Activated naive CD4-positive, alpha-beta T cell treated with anti-CD3 and anti-CD28 coated beads for 36 hours (primary cell): Measurements from ENCODE around the gene SEBOX. TPM values are rescaled to one million over a fixed set of nuclear protein-coding genes. Genes with fewer than 3 reads are reported as not detected.
A peak's percentile ranks its signal among the peaks of the same experiment; 100 is the strongest.

Experiments used
- CTCF ChIA-PET: fragments of 350-600 bp; sonication (Branson Sonifier 250); formaldehyde crosslinking; loops from one replicate; lab custom pipeline; 2021; ENCODE audit warnings: antibody characterized with exemption; lab: Charles Lee
- DNase-seq: peaks from one replicate; pipeline ENCODE4 v3.0.0-alpha.2; 2020
- H3K27ac Mint-ChIP-seq: one replicate; pipeline ENCODE4 v1.8.0; 2021; ENCODE audit warnings: mild to moderate bottlenecking, mixed read lengths
- H3K27me3 Mint-ChIP-seq: one replicate; pipeline ENCODE4 v1.8.0; 2021; ENCODE audit warnings: low read depth, mixed read lengths
- H3K36me3 Mint-ChIP-seq: one replicate; pipeline ENCODE4 v1.8.0; 2021; ENCODE audit warnings: low read depth, mixed read lengths
- H3K4me1 Mint-ChIP-seq: one replicate; pipeline ENCODE4 v1.8.0; 2021; ENCODE audit warnings: low read depth, mixed read lengths
- H3K4me3 Mint-ChIP-seq: one replicate; pipeline ENCODE4 v1.8.0; 2021; ENCODE audit warnings: mild to moderate bottlenecking, moderate library complexity, mixed read lengths
- H3K9me3 Mint-ChIP-seq: one replicate; pipeline ENCODE4 v1.8.0; 2021; ENCODE audit warnings: mixed read lengths
- intact Hi-C: fragments of 100-400 bp; cut with micrococcal nuclease; formaldehyde crosslinking; loops from one replicate; pipeline ENCODE4 v1.15.1; 2023
- total RNA-seq, 2 experiments: library from RNA; stranded (reverse); gene quantifications; one replicate each; pipeline ENCODE4 v1.2.3, GENCODE V29; 2021

The SEBOX gene
- total RNA-seq, 2 experiments from 2014 or later: not detected

- no peak for DNase-seq
- Mint-ChIP-seq H3K4me3 (no peak overlapping the region), H3K27me3 (no peaks in the 10 kb centered on the region), H3K9me3 (no peaks in the 10 kb centered on the region), H3K4me1 (peaks cover 3% of the 10 kb centered on the region), H3K27ac (no peak overlapping the region), H3K36me3 (peaks cover 12% of the 10 kb centered on the region)
- intact Hi-C loops: no loop called here
- CTCF ChIA-PET: no interaction called here
These were observed 986 bp downstream of the SEBOX start for GRCh38 chr17:28363776-28364650.

- H3K9me3 Mint-ChIP-seq: no peaks in the 10 kb centered on the region
- intact Hi-C loops: no loop called here
- no peaks in the 10 kb centered on the region for H3K27me3 Mint-ChIP-seq
- no peak overlapping the region for H3K27ac Mint-ChIP-seq
- DNase-seq: no peak
- CTCF ChIA-PET: no interaction called here
- no peak overlapping the region for H3K4me3 Mint-ChIP-seq
- peaks cover 10% of the 10 kb centered on the region for H3K4me1 Mint-ChIP-seq
- H3K36me3 Mint-ChIP-seq: peaks cover 12% of the 10 kb centered on the region
These were observed 1.8 kb downstream of the SEBOX start for GRCh38 chr17:28363186-28363585.

DNA sequence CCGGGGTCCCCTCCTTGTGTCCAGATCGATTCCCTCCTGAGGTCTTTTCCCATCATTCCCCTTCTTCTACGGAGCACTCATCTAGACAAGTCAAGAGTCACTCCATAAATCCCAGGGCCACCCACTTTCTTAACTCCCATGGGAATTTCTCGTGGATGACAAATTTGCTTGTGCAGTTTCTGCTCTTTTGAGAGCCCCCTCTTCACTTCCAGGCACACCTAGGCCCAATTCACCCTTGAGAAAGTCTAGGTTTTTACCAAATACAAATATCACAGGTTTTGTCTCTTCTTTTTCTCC lies 7.2 kb downstream of the SEBOX start:
- Mint-ChIP-seq H3K36me3 (peaks cover 14% of the 10 kb centered on the region), H3K27ac (peak overlapping the region; percentile 74), H3K4me1 (peaks cover 33% of the 10 kb centered on the region), H3K9me3 (no peaks in the 10 kb centered on the region), H3K27me3 (no peaks in the 10 kb centered on the region), H3K4me3 (peak overlapping the region; percentile 94)
- CTCF ChIA-PET: interaction anchor here (1.0 to 2.3 kb wide), 5 partner anchors 11 to 191 kb away, joined by 3 to 6 read pairs (median 4); partner anchors contain the start of genes IFT20 and TNFAIP1
- DNase-seq: no peak
- intact Hi-C loops: loop anchor here (1.0 to 5.0 kb wide), 7 partner anchors 13 to 241 kb away; partner anchors contain the start of genes IFT20, SARM1, SLC46A1 and SPAG5

DNA sequence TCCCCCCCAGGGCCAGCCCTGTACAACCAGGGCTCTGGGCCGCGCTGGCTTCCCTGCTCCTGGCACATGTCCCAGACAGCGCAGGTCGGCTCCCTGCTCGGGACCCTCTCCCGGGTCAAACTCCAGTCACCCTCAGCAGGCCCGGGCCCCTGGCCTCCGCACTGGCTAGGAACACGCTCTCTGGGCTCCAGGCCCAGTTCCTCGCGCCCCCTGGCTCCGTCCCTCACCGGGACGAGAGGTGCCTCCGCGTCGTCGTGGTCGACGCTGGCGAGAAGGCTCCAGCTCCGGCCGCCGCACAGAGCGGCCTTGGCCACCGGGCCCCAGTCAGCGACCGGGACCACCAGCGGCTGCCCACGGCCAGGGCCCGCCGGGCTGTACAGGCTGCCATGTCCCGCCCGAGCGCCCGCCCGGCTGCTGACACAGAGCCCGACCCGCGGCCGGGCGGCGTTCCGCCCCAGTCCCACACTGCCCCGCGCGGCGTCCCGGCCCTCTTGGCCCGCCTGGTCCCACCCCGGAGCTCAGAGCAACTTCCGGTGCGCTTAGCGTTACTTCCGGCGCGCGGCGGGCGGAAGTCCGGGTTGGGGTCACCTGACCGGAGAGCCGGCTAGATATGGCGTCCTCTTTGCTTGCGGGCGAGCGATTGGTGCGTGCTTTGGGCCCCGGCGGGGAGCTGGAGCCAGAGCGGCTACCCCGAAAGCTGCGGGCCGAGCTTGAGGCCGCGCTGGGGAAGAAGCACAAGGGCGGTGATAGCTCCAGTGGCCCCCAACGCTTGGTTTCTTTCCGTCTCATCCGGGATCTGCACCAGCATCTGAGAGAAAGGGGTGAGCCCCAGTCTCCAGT lies 7.7 kb downstream of the SEBOX start, which contains the start of gene POLDIP2:
TSS of gene POLDIP2 (minus strand) at position 467 of the 840 bp plus-strand sequence. CDS start at position 388, 79 bp downstream.
- CTCF ChIA-PET: interaction anchor here (1.0 to 2.3 kb wide), 7 partner anchors 11 to 192 kb away, joined by 3 to 6 read pairs (median 4); partner anchors contain the start of genes IFT20 and TNFAIP1
- peak; percentile 97 for DNase-seq
- peak within 1 kb of the TSS; percentile 74 for H3K27ac Mint-ChIP-seq
- intact Hi-C loops: loop anchor here (1.0 to 5.0 kb wide), 7 partner anchors 14 to 242 kb away; partner anchors contain the start of genes IFT20, SARM1, SLC46A1 and SPAG5
- H3K27me3 Mint-ChIP-seq: no peaks in the 10 kb centered on the region
- peaks cover 14% of the 10 kb centered on the region for H3K36me3 Mint-ChIP-seq
- H3K4me3 Mint-ChIP-seq: peak within 1 kb of the TSS; percentile 94
- H3K9me3 Mint-ChIP-seq: no peaks in the 10 kb centered on the region
- H3K4me1 Mint-ChIP-seq: peaks cover 33% of the 10 kb centered on the region

DNA sequence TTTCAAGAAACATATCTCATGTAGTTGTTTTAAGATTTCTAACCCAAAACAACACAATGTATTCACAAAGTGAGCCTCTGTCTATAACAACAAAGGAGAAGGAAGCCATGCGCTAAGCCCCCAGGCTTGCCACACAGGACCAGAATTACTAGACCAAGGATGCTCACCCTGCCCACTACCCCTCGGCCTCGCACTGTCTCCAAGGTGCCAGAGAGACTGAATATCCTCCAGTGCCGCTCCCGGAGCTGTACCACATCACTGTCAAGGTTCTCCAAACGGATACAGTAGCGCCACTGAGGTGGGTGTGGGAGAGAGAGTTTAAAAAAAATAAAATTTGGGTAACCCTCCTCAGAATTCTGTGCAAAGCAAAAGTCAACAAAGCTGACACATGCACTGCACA lies 14.7 kb downstream of the SEBOX start:
- H3K27ac Mint-ChIP-seq: no peak overlapping the region
- H3K27me3 Mint-ChIP-seq: no peaks in the 10 kb centered on the region
- DNase-seq: no peak
- H3K4me3 Mint-ChIP-seq: no peak overlapping the region
- CTCF ChIA-PET: interaction anchor here (0.7 kb wide), 1 partner anchor 24 kb away, joined by 3 read pairs; no protein-coding TSS in a partner anchor
- intact Hi-C loops: no loop called here
- peaks cover 5% of the 10 kb centered on the region for H3K4me1 Mint-ChIP-seq
- no peaks in the 10 kb centered on the region for H3K9me3 Mint-ChIP-seq
- peaks cover 34% of the 10 kb centered on the region for H3K36me3 Mint-ChIP-seq

DNA sequence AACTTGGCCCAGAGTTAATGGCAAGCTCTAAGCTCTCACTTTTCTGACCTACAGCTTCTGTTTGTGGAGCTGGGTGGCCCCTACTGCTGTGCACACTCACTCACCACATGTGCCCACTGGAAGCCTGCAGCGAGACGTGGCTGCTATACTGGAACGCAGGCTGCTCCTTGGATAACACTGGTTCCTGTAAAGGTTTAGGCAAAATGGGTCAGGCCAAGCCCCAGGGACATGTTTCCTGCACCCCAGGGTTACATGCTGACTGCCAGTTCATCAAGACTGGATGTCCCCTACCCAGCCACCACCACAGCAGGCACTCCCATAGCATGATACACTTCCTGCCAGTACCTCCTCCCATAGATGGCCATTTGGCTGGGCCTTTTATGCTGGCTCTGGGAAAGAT lies 16.0 kb downstream of the SEBOX start:
- no peak overlapping the region for H3K4me3 Mint-ChIP-seq
- CTCF ChIA-PET: no interaction called here
- no peak overlapping the region for H3K27ac Mint-ChIP-seq
- DNase-seq: no peak
- intact Hi-C loops: no loop called here
- no peaks in the 10 kb centered on the region for H3K4me1 Mint-ChIP-seq
- peaks cover 27% of the 10 kb centered on the region for H3K36me3 Mint-ChIP-seq
- no peaks in the 10 kb centered on the region for H3K27me3 Mint-ChIP-seq
- no peaks in the 10 kb centered on the region for H3K9me3 Mint-ChIP-seq

DNA sequence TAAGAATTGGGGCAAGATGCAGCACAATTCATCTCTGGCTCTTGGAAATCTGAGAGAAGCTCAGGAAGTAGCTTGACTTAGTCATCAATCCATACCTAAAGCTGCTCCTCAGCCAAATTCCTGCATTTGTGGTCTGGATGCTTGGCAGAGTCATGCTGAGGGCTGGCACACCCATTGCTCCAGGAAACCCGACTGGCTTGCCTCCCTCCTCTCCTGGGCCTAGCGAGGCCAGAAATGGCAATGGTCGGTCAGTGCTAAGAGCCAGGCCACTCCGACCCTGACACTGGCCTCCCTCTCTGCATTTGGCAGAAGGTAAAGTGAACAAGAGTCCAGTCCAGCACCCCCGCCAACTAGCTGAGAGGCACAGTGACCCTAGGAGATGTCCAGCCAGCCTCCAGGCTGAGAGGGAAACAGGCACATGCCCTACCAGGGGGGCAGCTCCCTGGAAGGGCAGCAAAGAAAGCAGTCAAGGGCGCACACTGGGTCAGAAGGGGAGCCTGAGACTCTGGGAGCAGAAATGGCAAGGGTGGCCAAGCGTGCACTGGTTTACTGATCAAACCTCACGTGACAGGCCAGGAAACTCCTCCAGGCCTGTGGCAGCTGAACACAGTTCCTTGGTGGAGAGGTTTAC lies 17.6 kb downstream of the SEBOX start:
- CTCF ChIA-PET: interaction anchor here (1.3 kb wide), 1 partner anchor 10 kb away, joined by 5 read pairs; the partner anchor contains the start of gene POLDIP2

DNA sequence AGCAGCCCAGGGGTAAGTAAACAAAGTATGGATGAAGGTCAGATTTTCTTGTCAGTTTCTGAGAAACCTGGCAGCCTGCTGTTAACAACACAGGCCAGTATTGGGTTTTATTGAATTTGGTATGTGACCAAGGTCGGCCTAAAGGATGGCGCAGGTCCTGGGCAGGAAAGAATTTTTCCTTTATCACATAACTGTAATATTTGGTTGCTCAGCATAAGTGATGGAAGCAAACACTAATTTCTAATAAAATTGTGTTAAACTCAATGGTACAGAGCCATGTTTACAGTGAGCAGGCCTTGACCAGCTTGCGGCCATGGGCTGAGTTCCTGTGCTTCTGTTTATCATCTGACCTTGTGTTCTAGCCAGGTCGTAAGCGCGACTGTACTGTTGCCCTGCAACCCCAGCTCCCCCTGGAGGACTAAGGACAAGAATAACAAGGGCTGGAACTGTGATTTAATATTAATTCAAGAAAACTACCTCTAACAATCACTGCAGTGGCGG lies 18.2 kb downstream of the SEBOX start:
- H3K27ac Mint-ChIP-seq: no peak overlapping the region
- intact Hi-C loops: no loop called here
- no peaks in the 10 kb centered on the region for H3K9me3 Mint-ChIP-seq
- peaks cover 2% of the 10 kb centered on the region for H3K4me1 Mint-ChIP-seq
- H3K36me3 Mint-ChIP-seq: peaks cover 31% of the 10 kb centered on the region
- CTCF ChIA-PET: interaction anchor here (1.3 kb wide), 1 partner anchor 10 kb away, joined by 5 read pairs; the partner anchor contains the start of gene POLDIP2
- no peaks in the 10 kb centered on the region for H3K27me3 Mint-ChIP-seq
- no peak for DNase-seq
- no peak overlapping the region for H3K4me3 Mint-ChIP-seq

More for the DNA sequence above, 17.6 kb downstream of the SEBOX start:
- Mint-ChIP-seq H3K27ac (no peak overlapping the region), H3K4me3 (no peak overlapping the region), H3K9me3 (no peaks in the 10 kb centered on the region), H3K36me3 (peaks cover 29% of the 10 kb centered on the region), H3K4me1 (peaks cover 2% of the 10 kb centered on the region), H3K27me3 (no peaks in the 10 kb centered on the region)
- intact Hi-C loops: no loop called here
- no peak for DNase-seq

- no peaks in the 10 kb centered on the region for H3K27me3 Mint-ChIP-seq
- DNase-seq: no peak
- H3K4me3 Mint-ChIP-seq: no peak overlapping the region
- intact Hi-C loops: no loop called here
- H3K4me1 Mint-ChIP-seq: peaks cover 2% of the 10 kb centered on the region
- CTCF ChIA-PET: interaction anchor here (0.6 to 1.3 kb wide), 3 partner anchors 9 to 20 kb away, joined by 3 to 5 read pairs (median 3); partner anchors contain the start of gene POLDIP2
- peaks cover 29% of the 10 kb centered on the region for H3K36me3 Mint-ChIP-seq
- no peak overlapping the region for H3K27ac Mint-ChIP-seq
- H3K9me3 Mint-ChIP-seq: no peaks in the 10 kb centered on the region
These were observed 18.8 kb downstream of the SEBOX start for GRCh38 chr17:28346199-28346580.

- Mint-ChIP-seq H3K27me3 (no peaks in the 10 kb centered on the region), H3K27ac (no peak overlapping the region), H3K4me3 (no peak overlapping the region), H3K9me3 (no peaks in the 10 kb centered on the region), H3K4me1 (peaks cover 2% of the 10 kb centered on the region), H3K36me3 (peaks cover 26% of the 10 kb centered on the region)
- no peak for DNase-seq
- intact Hi-C loops: no loop called here
- CTCF ChIA-PET: interaction anchor here (0.6 to 1.3 kb wide), 3 partner anchors 10 to 19 kb away, joined by 3 to 5 read pairs (median 3); partner anchors contain the start of gene POLDIP2
These were observed 19.4 kb downstream of the SEBOX start for GRCh38 chr17:28345419-28346198.

DNA sequence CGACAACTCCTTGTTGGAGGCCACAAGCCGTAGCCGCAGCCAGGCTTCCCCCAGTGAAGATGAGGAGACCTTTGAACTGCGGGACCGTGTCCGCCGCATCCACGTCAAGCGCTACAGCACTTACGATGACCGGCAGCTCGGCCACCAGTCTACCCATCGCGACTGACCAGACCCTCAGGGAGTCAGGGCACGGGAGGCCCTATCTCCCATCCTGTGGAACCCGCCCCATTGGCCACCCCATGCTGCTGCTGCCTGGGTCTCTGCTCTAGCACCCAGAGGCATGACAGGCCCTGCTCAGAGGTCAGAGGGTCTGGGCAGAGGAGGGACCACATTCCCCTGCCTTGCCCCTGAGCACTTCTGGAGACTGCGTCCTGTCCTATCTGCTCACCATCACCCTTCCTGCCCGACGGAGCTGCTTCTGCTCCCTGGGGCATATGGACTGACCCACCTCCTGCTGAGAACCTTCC lies 20.5 kb downstream of the SEBOX start:
- intact Hi-C loops: no loop called here
- Mint-ChIP-seq H3K27me3 (no peaks in the 10 kb centered on the region), H3K4me1 (peaks cover 2% of the 10 kb centered on the region), H3K4me3 (no peak overlapping the region), H3K9me3 (no peaks in the 10 kb centered on the region), H3K27ac (peak overlapping the region; percentile 30), H3K36me3 (peaks cover 23% of the 10 kb centered on the region)
- DNase-seq: no peak
- CTCF ChIA-PET: no interaction called here
